OCI-LY1 (cell line): ENCODE data around the gene FBXW11.

Experiments used
- H2AFZ ChIP-seq: fragments of 200-600 bp; sonication (generic), shearing (Covaris generic); 2 replicates; pipeline ENCODE4 v1.6.0; 2014; ENCODE audit warnings: antibody characterized with exemption, mild to moderate bottlenecking, low read length
- H3F3A ChIP-seq: fragments of 200-600 bp; sonication (generic), shearing (Covaris generic); 2 replicates; pipeline ENCODE4 v1.6.0; 2014; ENCODE audit warnings: mild to moderate bottlenecking, antibody characterized with exemption, low read length, moderate library complexity; ENCODE audit not compliant: insufficient read depth
- H3K27ac ChIP-seq: fragments of 200-600 bp; sonication (generic); 2 replicates; pipeline ENCODE4 v1.5.1; 2014; ENCODE audit warnings: low read length, mixed run types, mild to moderate bottlenecking, low read depth; ENCODE audit not compliant: poor library complexity, severe bottlenecking
- H3K27me3 ChIP-seq: fragments of 200-600 bp; sonication (generic); 2 replicates; pipeline ENCODE4 v1.6.0; 2014; ENCODE audit warnings: antibody characterized with exemption, mild to moderate bottlenecking, low read length, moderate library complexity; ENCODE audit not compliant: insufficient read depth
- H3K36me3 ChIP-seq: fragments of 200-600 bp; sonication (generic); 2 replicates; pipeline ENCODE4 v1.6.1; 2014; ENCODE audit warnings: mild to moderate bottlenecking, antibody characterized with exemption, low read length, moderate library complexity, mixed read lengths; ENCODE audit not compliant: insufficient read depth
- H3K4me1 ChIP-seq: fragments of 200-600 bp; sonication (generic); 2 replicates; pipeline ENCODE4 v1.5.1; 2014; ENCODE audit warnings: mild to moderate bottlenecking, low read length, moderate library complexity; ENCODE audit not compliant: insufficient read depth, severe bottlenecking
- H3K4me2 ChIP-seq: fragments of 200-600 bp; sonication (generic), shearing (Covaris generic); 2 replicates; pipeline ENCODE4 v1.6.1; 2014; ENCODE audit warnings: low read length
- H3K4me3 ChIP-seq: fragments of 200-600 bp; sonication (generic); 2 replicates; pipeline ENCODE4 v1.5.1; 2014; ENCODE audit warnings: low read length, low read depth, mild to moderate bottlenecking, mixed read lengths; ENCODE audit not compliant: poor library complexity, severe bottlenecking
- H3K79me2 ChIP-seq: fragments of 200-600 bp; shearing (Covaris generic); 2 replicates; pipeline ENCODE4 v1.6.1; 2016; ENCODE audit warnings: mixed run types, low read length, mixed read lengths; ENCODE audit not compliant: insufficient read depth
- H3K9ac ChIP-seq: fragments of 200-600 bp; sonication (generic), shearing (Covaris generic); 2 replicates; pipeline ENCODE4 v1.6.1; 2014; ENCODE audit warnings: mild to moderate bottlenecking, low read length, mixed read lengths
- H3K9me2 ChIP-seq: fragments of 200-600 bp; sonication (generic), shearing (Covaris generic); 2 replicates; pipeline ENCODE4 v1.6.1; 2014; ENCODE audit warnings: low read depth, mild to moderate bottlenecking, low read length, mixed read lengths
- H3K9me3 ChIP-seq: fragments of 200-600 bp; shearing (Covaris generic); 2 replicates; pipeline ENCODE4 v1.6.1; 2014; ENCODE audit warnings: low read length, mixed read lengths
- H4K20me1 ChIP-seq: fragments of 200-600 bp; sonication (generic), shearing (Covaris generic); 2 replicates; pipeline ENCODE4 v1.6.0; 2016; ENCODE audit warnings: mild to moderate bottlenecking, low read length; ENCODE audit not compliant: insufficient read depth
- EZH2 ChIP-seq: fragments of 200-600 bp; sonication (generic), shearing (Covaris generic); IDR thresholded peaks from 2 replicates; pipeline ENCODE4 v1.8.0; 2017; ENCODE audit warnings: borderline replicate concordance, mixed run types, mild to moderate bottlenecking, antibody characterized with exemption, low read length, moderate library complexity, mixed read lengths
- TF ChIP-seq, protein P1 (sequence below): fragments of 200-600 bp; sonication (generic), shearing (Covaris generic); IDR thresholded peaks from 2 replicates; pipeline ENCODE4 v1.5.1; 2017; ENCODE audit warnings: mild to moderate bottlenecking, antibody characterized with exemption, low read length, moderate library complexity, mixed read lengths

The FBXW11 gene

DNA sequence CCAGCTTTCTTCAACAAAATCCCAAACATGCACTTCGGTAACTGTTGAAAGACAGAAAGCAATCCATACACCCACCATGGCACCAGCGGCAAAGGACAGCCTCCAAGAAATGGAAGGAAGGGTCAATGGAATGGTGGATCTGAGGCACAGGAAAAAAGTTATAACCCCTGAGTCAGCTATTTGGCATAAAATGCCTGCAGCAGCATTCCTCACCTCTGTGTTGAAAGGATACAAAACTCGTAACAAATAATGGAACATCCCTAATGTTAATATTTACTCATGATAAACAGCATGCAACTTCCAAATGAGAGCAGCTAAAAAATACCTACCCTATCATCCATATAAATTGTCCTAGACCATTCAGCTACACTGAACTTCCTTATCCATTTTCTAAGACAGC is 9.4 kb downstream of the FBXW11 start:
- no peak overlapping the region for H3K4me2 ChIP-seq

DNA sequence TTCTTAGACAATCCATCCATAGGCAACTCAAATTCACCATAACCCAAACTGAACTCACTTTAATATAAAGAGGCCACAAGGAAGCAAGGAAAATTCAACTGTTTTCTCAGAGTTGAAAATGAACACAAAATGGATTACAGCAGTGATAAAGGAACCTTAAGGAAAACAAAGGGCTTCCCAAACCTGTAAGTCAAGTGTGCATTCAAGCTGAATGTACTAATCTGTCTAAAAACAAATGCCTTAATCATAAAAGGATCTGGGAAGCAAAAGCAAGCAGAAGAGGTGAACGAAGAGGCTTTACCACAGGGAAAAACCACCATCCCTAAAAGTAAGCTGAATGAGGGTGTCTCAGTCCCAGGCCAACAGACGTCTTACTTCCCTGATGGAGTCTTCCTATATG is 13.6 kb downstream of the FBXW11 start:
- no peak overlapping the region for H3K27ac ChIP-seq
- H3K79me2 ChIP-seq: peaks cover 46% of the 10 kb centered on the region
- H3F3A ChIP-seq: no peaks in the 10 kb centered on the region
- H4K20me1 ChIP-seq: no peaks in the 10 kb centered on the region
- no peaks in the 10 kb centered on the region for H3K4me1 ChIP-seq
- TF ChIP-seq, protein P1, sequence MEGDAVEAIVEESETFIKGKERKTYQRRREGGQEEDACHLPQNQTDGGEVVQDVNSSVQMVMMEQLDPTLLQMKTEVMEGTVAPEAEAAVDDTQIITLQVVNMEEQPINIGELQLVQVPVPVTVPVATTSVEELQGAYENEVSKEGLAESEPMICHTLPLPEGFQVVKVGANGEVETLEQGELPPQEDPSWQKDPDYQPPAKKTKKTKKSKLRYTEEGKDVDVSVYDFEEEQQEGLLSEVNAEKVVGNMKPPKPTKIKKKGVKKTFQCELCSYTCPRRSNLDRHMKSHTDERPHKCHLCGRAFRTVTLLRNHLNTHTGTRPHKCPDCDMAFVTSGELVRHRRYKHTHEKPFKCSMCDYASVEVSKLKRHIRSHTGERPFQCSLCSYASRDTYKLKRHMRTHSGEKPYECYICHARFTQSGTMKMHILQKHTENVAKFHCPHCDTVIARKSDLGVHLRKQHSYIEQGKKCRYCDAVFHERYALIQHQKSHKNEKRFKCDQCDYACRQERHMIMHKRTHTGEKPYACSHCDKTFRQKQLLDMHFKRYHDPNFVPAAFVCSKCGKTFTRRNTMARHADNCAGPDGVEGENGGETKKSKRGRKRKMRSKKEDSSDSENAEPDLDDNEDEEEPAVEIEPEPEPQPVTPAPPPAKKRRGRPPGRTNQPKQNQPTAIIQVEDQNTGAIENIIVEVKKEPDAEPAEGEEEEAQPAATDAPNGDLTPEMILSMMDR: no peak
- no peak for TF ChIP-seq EZH2
- no peaks in the 10 kb centered on the region for H3K27me3 ChIP-seq
- H3K9me2 ChIP-seq: no peaks in the 10 kb centered on the region
- no peak overlapping the region for H2AFZ ChIP-seq
- H3K9ac ChIP-seq: no peak overlapping the region
- H3K4me2 ChIP-seq: no peak overlapping the region
- peaks cover 43% of the 10 kb centered on the region for H3K36me3 ChIP-seq
- H3K9me3 ChIP-seq: 0 out of 2 replicates have a peak, but pooled peaks cover under 1% of the 10 kb centered on the region
- H3K4me3 ChIP-seq: no peak overlapping the region

More for the DNA sequence above, 9.4 kb downstream of the FBXW11 start:
- Histone ChIP-seq H3K4me1 (peaks cover 10% of the 10 kb centered on the region), H3K27me3 (no peaks in the 10 kb centered on the region), H4K20me1 (no peaks in the 10 kb centered on the region), H3K9me2 (no peaks in the 10 kb centered on the region), H3K27ac (no peak overlapping the region), H3K9me3 (peaks cover 12% of the 10 kb centered on the region), H3F3A (no peaks in the 10 kb centered on the region), H3K9ac (no peak overlapping the region), H2AFZ (no peak overlapping the region), H3K79me2 (peaks cover 74% of the 10 kb centered on the region), H3K4me3 (no peak overlapping the region), H3K36me3 (peaks cover 51% of the 10 kb centered on the region)
- no peak for TF ChIP-seq EZH2
- TF ChIP-seq, protein P1: no peak

DNA sequence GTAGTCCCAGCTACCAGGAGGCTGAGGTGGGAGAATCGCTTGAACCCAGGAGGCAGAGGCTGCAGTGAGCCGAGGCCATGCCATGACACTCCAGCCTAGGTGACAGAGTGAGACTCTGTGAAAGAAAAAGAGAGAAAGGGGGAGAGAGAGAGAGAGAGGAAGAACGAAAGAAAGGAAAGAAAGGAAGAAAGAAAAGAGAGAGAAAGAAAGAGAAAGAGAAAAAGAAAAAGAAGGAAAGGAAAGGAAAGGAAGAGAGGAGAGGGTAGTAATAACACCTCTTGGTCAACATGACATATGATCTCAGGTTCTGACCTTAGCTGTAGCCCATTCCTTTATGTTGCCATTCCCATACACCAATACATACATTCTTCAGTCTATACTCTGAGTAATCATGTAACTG is 14.1 kb downstream of the FBXW11 start:
- Histone ChIP-seq H3K4me2 (no peak overlapping the region), H3K27me3 (no peaks in the 10 kb centered on the region), H3K9me2 (no peaks in the 10 kb centered on the region), H3K79me2 (peaks cover 41% of the 10 kb centered on the region), H3K27ac (no peak overlapping the region), H3K9me3 (no peaks in the 10 kb centered on the region), H4K20me1 (no peaks in the 10 kb centered on the region), H3K9ac (no peak overlapping the region), H3K4me1 (no peaks in the 10 kb centered on the region), H2AFZ (no peak overlapping the region), H3K36me3 (peaks cover 42% of the 10 kb centered on the region), H3K4me3 (no peak overlapping the region), H3F3A (no peaks in the 10 kb centered on the region)
- no peak for TF ChIP-seq EZH2
- TF ChIP-seq, protein P1: no peak
